ENCODE measurements around the gene SIGMAR1. TPM values are rescaled to one million over a fixed set of nuclear protein-coding genes. Genes with fewer than 3 reads are reported as not detected.

SIGMAR1 gene
- total and polyA plus RNA-seq, 12 donors, result 34.6 to 158 (median 83.0) TPM

DNA sequence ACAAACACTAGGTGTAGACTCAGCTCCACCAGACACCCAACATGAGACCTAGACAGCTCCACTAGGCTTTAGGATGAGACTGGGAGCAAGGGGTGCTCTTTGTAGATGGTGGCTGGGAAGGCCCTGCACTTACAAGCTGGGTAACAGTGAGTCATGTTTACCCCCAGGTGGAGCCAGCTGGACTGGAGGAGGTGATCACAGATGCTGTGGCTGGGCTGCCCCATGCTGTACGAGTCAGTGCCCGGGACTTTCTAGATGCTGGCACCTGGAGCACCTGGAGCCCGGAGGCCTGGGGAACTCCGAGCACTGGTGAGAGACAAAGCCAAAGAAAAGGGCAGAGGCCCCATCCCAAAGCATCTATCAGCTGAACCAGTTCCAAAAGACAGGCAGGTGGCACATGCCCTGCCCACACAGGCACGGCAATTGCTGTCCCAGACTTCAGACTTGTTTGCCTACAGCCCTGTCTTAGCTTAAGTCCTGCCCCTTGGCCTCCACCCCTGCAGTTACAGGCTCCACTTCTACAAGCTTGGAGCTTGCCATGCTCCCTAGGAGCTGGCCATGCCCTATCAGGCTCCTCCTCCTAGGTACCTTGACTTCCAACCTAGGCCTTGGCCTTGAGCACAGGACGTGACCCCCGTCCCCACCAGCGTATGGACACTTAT, 22.1 kb upstream of the SIGMAR1 start:
- H3K4me1 ChIP-seq (replicated peaks in 1 of 2), result peaks cover 4 to 5% of the 10 kb centered on the region in 2 donors

DNA sequence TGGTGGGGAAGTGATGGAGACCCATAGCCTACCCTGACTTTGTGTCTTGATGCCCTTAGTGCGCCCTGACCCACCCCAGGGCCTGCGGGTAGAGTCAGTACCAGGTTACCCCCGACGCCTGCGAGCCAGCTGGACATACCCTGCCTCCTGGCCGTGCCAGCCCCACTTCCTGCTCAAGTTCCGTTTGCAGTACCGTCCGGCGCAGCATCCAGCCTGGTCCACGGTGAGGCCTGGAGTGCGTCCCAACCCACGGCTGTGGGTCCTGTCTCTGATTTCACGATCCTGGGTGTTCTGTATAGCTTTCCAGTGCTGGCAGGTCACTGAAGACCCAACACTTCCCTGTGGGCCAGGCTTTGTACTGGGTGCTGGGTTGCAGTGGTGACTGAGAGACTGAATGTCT, 20.9 kb upstream of the SIGMAR1 start:
- no peak for TF ChIP-seq POLR2A (IDR thresholded peaks at IDR 0.05)
- TF ChIP-seq, protein P1, sequence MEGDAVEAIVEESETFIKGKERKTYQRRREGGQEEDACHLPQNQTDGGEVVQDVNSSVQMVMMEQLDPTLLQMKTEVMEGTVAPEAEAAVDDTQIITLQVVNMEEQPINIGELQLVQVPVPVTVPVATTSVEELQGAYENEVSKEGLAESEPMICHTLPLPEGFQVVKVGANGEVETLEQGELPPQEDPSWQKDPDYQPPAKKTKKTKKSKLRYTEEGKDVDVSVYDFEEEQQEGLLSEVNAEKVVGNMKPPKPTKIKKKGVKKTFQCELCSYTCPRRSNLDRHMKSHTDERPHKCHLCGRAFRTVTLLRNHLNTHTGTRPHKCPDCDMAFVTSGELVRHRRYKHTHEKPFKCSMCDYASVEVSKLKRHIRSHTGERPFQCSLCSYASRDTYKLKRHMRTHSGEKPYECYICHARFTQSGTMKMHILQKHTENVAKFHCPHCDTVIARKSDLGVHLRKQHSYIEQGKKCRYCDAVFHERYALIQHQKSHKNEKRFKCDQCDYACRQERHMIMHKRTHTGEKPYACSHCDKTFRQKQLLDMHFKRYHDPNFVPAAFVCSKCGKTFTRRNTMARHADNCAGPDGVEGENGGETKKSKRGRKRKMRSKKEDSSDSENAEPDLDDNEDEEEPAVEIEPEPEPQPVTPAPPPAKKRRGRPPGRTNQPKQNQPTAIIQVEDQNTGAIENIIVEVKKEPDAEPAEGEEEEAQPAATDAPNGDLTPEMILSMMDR (IDR thresholded peaks at IDR 0.05), result no peak
- no peaks in the 10 kb centered on the region for H3K36me3 ChIP-seq (replicated peaks in 1 of 2)
- H3K9me3 ChIP-seq (replicated peaks in 1 of 3), result no peaks in the 10 kb centered on the region
- WGBS, 4 donors, result 88 to 94% (median 91%) methylated on average over 14 of the region's 14 CpGs; no CpG with 5 or more reads in 1 of the 4 donors
- DNase-seq, result no peak
- peaks cover 2 to 10% of the 10 kb centered on the region in 2 donors for H3K4me1 ChIP-seq (replicated peaks in 1 of 2)
- H3K4me3 ChIP-seq, result no peak overlapping the region
- intact Hi-C loops (cut with DNase I), result loop anchor here in 1 of 2 donors (10.0 kb wide), 1 partner anchor 46 kb away; no protein-coding TSS in a partner anchor
- no peaks in the 10 kb centered on the region for H3K27me3 ChIP-seq
- no peak overlapping the region for H3K27ac ChIP-seq

More for the DNA sequence above, 22.1 kb upstream of the SIGMAR1 start:
- TF ChIP-seq, protein P1 (IDR thresholded peaks at IDR 0.05), result no peak
- no peak for TF ChIP-seq POLR2A (IDR thresholded peaks at IDR 0.05)
- intact Hi-C loops (cut with DNase I), result loop anchor here in 1 of 2 donors (10.0 kb wide), 1 partner anchor 45 kb away; no protein-coding TSS in a partner anchor
- no peaks in the 10 kb centered on the region for H3K27me3 ChIP-seq
- WGBS, 4 donors, result 87 to 95% (median 94%) methylated on average over 4 to 8 of the region's 8 CpGs
- no peak for DNase-seq
- no peak overlapping the region for H3K27ac ChIP-seq
- no peaks in the 10 kb centered on the region for H3K36me3 ChIP-seq (replicated peaks in 1 of 2)
- no peaks in the 10 kb centered on the region for H3K9me3 ChIP-seq (replicated peaks in 1 of 3)
- H3K4me3 ChIP-seq, result no peak overlapping the region

DNA sequence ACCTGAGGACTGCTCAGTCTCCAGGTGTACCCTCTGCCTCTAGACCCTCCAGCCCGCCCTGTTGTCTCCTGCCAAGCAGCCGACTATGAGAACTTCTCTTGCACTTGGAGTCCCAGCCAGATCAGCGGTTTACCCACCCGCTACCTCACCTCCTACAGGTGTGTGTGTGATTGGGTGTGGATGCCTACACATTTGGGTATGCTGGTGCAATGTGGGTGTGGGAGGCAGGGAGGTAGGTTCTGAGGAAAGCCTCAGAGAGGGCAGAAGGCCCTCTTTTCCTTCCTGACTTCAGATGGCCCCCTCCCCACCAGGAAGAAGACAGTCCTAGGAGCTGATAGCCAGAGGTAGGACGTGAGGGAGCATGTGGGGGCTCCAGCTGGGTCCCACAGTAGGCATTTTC, 19.4 kb upstream of the SIGMAR1 start:
- TF ChIP-seq POLR2A (IDR thresholded peaks at IDR 0.05), result no peak
- TF ChIP-seq, protein P1 (IDR thresholded peaks at IDR 0.05), result no peak
- no peak overlapping the region for H3K27ac ChIP-seq
- no peaks in the 10 kb centered on the region for H3K27me3 ChIP-seq
- intact Hi-C loops (cut with DNase I), result loop anchor here in 1 of 2 donors (10.0 kb wide), 1 partner anchor 48 kb away; no protein-coding TSS in a partner anchor
- 92 to 100% (median 94%) methylated on average over 3 to 5 of the region's 5 CpGs for WGBS, 4 donors
- no peak overlapping the region for H3K4me3 ChIP-seq
- no peaks in the 10 kb centered on the region for H3K9me3 ChIP-seq (replicated peaks in 1 of 3)
- H3K36me3 ChIP-seq (replicated peaks in 1 of 2), result no peaks in the 10 kb centered on the region
- peaks cover 15 to 23% of the 10 kb centered on the region in 2 donors for H3K4me1 ChIP-seq (replicated peaks in 1 of 2)
- no peak for DNase-seq

DNA sequence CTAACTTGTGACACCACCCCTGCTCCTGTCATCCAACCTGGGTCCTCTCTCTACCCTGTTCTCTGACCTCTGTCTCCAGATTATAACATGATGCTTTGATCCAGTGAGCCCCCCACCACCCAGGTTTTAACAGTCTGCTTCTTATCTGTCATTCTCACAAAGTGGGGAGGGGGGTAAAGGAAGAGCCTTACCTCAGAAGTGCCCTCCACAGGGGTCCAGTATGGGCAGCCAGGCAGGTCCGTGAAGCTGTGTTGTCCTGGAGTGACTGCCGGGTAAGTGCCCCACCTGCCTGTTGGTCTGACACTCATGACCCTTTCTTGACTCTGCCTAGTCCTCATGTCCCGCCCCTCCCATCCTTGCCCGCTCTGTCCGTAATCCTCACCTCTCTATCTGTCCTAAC, 17.8 kb upstream of the SIGMAR1 start:
- Histone ChIP-seq H3K4me3 (no peak overlapping the region), H3K36me3 (replicated peaks in 1 of 2) (peaks cover 0 to 4% of the 10 kb centered on the region in 2 donors), H3K27ac (no peak overlapping the region), H3K9me3 (replicated peaks in 1 of 3) (no peaks in the 10 kb centered on the region), H3K4me1 (replicated peaks in 1 of 2) (peaks cover 27 to 39% of the 10 kb centered on the region in 2 donors), H3K27me3 (no peaks in the 10 kb centered on the region)
- intact Hi-C loops (cut with DNase I), result loop anchor here in 1 of 2 donors (10.0 kb wide), 1 partner anchor 49 kb away; no protein-coding TSS in a partner anchor
- DNase-seq, result no peak
- no peak for TF ChIP-seq POLR2A (IDR thresholded peaks at IDR 0.05)
- TF ChIP-seq, protein P1 (IDR thresholded peaks at IDR 0.05), result no peak
- 74 to 84% (median 81%) methylated on average over 5 of the region's 5 CpGs for WGBS, 4 donors

All from adrenal gland (tissue), 12 donors.